ENCODE measurements around the gene PSMB11. TPM values are rescaled to one million over a fixed set of nuclear protein-coding genes. Genes with fewer than 3 reads are reported as not detected.

Gene PSMB11
- total RNA-seq, 2 donors from 2014 or later, result not detected

DNA sequence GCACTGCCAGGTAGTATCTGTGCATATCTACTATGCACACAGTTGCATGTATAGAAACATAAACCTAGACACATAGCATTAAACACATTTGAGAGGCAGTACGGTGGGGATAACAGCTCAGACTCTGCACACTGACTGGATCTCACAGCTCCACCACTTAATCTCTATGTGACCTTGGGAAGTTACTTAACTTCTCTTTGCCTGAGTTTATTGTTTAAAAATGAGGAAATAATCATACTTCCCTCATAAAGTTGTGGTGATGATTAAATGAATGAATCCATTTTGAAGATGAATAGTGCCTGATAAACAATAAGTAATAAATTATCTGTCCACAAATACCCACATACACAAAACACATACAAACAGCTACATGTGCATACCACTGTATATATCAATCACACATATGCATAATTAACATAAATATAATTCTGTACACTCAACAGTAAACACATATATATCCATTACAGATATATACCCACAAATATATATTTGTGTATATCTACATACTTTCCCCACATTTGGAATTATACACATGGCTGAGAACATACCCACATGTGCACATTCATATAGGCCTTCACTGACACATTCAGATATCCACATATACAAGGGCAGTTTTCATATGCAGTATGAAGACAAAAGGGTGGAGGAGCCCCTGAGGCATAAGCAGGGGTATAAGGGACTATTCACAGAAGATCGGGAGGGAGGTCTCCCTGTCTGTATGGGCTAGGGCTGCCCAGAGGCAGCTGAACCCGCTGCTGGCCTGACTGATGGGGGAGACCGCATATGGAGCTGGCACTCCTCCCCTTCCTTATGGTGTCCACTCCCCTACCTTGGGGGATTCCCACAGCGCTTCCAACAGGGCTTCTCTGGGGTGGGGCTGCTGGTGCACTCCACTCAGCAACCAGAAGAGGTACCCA, 9.4 kb downstream of the PSMB11 start:
- Histone ChIP-seq H3K27ac (no peak overlapping the region), H3K36me3 (no peaks in the 10 kb centered on the region), H3K4me3 (no peak overlapping the region), H3K4me1 (ENCODE audit: control insufficient read depth in 1 of 2, low read depth in 2 of 2) (peaks cover under 1 to 2% of the 10 kb centered on the region in 2 donors), H3K9me3 (no peaks in the 10 kb centered on the region), H3K27me3 (replicated peaks; ENCODE audit: insufficient read depth) (no peaks in the 10 kb centered on the region)
- DNase-seq (ENCODE audit: low spot score), result no peak
- TF ChIP-seq, protein P1, sequence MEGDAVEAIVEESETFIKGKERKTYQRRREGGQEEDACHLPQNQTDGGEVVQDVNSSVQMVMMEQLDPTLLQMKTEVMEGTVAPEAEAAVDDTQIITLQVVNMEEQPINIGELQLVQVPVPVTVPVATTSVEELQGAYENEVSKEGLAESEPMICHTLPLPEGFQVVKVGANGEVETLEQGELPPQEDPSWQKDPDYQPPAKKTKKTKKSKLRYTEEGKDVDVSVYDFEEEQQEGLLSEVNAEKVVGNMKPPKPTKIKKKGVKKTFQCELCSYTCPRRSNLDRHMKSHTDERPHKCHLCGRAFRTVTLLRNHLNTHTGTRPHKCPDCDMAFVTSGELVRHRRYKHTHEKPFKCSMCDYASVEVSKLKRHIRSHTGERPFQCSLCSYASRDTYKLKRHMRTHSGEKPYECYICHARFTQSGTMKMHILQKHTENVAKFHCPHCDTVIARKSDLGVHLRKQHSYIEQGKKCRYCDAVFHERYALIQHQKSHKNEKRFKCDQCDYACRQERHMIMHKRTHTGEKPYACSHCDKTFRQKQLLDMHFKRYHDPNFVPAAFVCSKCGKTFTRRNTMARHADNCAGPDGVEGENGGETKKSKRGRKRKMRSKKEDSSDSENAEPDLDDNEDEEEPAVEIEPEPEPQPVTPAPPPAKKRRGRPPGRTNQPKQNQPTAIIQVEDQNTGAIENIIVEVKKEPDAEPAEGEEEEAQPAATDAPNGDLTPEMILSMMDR (IDR thresholded peaks at IDR 0.05), result no peak
- ATAC-seq (ENCODE audit: insufficient number of reproducible peaks, low FRiP score, low read depth), result no peak

DNA sequence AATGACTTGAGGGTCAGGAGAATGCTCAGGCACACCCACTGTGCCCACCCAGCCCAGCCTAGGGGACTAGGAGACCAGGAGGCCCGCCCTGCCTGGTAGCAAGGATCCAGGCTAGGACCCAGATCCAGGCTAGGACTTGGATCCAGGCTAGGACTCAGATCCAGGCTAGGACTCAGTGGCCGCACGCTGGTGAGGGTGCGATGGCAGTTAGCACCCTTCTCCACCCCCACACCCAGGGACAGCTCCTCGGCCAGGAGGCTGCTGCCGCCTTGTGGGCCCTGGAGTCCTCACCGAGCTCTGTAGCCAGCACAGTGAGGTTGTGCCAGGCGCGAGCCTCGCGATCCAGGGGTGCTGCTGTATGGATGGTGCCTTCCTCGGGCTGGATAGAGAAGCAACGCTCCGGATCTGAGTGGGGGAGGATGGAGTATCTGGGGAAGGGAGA, 10.2 kb downstream of the PSMB11 start:
- TF ChIP-seq, protein P1 (IDR thresholded peaks at IDR 0.05), result no peak
- no peak for ATAC-seq (ENCODE audit: insufficient number of reproducible peaks, low FRiP score, low read depth)
- Histone ChIP-seq H3K4me1 (ENCODE audit: control insufficient read depth in 1 of 2, low read depth in 2 of 2) (peaks cover 6 to 10% of the 10 kb centered on the region in 2 donors), H3K4me3 (no peak overlapping the region), H3K27me3 (replicated peaks; ENCODE audit: insufficient read depth) (no peaks in the 10 kb centered on the region), H3K9me3 (no peaks in the 10 kb centered on the region), H3K36me3 (no peaks in the 10 kb centered on the region), H3K27ac (no peak overlapping the region)
- DNase-seq (ENCODE audit: low spot score), result no peak

DNA sequence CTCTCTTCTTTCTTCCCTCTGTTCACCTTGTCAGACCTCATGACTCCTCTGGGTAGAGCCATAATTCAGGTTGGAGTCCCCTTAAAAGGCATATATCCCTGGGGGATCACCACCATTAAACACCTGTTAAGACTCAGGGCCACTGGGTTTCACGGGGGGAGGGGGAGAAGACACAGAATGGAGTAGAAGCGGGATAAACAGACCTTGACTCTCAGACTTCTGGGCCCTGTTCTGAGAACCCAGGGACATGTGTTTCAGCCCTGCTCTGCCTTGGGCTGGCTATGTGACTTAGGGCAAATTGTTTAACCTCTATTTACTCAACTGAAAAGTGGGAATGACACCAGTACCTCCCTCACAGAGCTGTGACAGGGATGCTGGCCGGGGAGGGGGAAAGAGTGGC, 10.7 kb downstream of the PSMB11 start:
- Histone ChIP-seq H3K9me3 (no peaks in the 10 kb centered on the region), H3K36me3 (no peaks in the 10 kb centered on the region), H3K4me1 (ENCODE audit: control insufficient read depth in 1 of 2, low read depth in 2 of 2) (peaks cover 6 to 11% of the 10 kb centered on the region in 2 donors), H3K27ac (no peak overlapping the region), H3K27me3 (replicated peaks; ENCODE audit: insufficient read depth) (no peaks in the 10 kb centered on the region), H3K4me3 (no peak overlapping the region)
- ATAC-seq (ENCODE audit: insufficient number of reproducible peaks, low FRiP score, low read depth) (no peak), DNase-seq (ENCODE audit: low spot score) (no peak)
- TF ChIP-seq, protein P1 (IDR thresholded peaks at IDR 0.05), result no peak

DNA sequence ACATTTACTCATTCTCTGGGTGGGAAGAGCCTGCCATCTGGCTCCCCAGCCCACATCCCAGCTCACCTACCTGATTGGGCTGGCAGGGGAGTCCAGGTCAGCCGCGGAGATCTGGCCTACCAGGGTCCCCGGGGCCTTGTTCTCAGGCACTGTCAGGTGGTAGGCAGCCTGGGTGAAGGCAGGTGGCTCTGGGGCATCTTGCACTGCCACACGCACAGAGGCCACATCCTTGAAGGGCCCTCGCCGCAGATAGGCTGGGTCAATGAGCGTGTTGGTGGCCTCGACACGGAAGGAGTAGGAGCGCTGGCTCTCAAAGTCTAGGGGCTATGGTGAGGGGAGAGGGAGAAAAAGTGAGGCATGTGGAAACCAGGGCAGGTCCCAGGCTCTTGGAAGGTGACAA, 11.4 kb downstream of the PSMB11 start:
- Histone ChIP-seq H3K4me3 (no peak overlapping the region), H3K9me3 (no peaks in the 10 kb centered on the region), H3K27me3 (replicated peaks; ENCODE audit: insufficient read depth) (no peaks in the 10 kb centered on the region), H3K27ac (no peak overlapping the region), H3K36me3 (no peaks in the 10 kb centered on the region), H3K4me1 (ENCODE audit: control insufficient read depth in 1 of 2, low read depth in 2 of 2) (peaks cover 6 to 11% of the 10 kb centered on the region in 2 donors)
- TF ChIP-seq, protein P1 (IDR thresholded peaks at IDR 0.05), result no peak
- no peak for DNase-seq (ENCODE audit: low spot score)
- ATAC-seq (ENCODE audit: insufficient number of reproducible peaks, low FRiP score, low read depth), result no peak

- DNase-seq (ENCODE audit: low spot score), result no peak
- H3K9me3 ChIP-seq, result no peaks in the 10 kb centered on the region
- TF ChIP-seq, protein P1 (IDR thresholded peaks at IDR 0.05), result no peak
- ATAC-seq (ENCODE audit: insufficient number of reproducible peaks, low FRiP score, low read depth), result no peak
- H3K27ac ChIP-seq, result no peak overlapping the region
- H3K4me3 ChIP-seq, result no peak overlapping the region
- H3K36me3 ChIP-seq, result peaks cover 2% of the 10 kb centered on the region
- no peaks in the 10 kb centered on the region for H3K27me3 ChIP-seq (replicated peaks; ENCODE audit: insufficient read depth)
- peaks cover 6 to 11% of the 10 kb centered on the region in 2 donors for H3K4me1 ChIP-seq (ENCODE audit: control insufficient read depth in 1 of 2, low read depth in 2 of 2)
These were observed 12.2 kb downstream of the PSMB11 start for GRCh38 chr14:23054000-23054811.
